HUES6 (cell line): ENCODE data around the gene SCAI.
A peak's percentile ranks its signal among the peaks of the same experiment; 100 is the strongest.
"Not testable (repeated sequence)": the region's sequence is repeated elsewhere in the genome, so short reads cannot be mapped to it uniquely, and the experiment has no call there.

Experiments used
- H3K27ac ChIP-seq: 2 replicates; pipeline ENCODE4 v1.7.0; 2013; ENCODE audit warnings: low read depth, mild to moderate bottlenecking, low read length, inconsistent platforms
- H3K27me3 ChIP-seq: 2 replicates; pipeline ENCODE4 v1.6.1; 2013; ENCODE audit warnings: low read length; ENCODE audit not compliant: control insufficient read depth, insufficient read depth
- H3K36me3 ChIP-seq: 2 replicates; pipeline ENCODE4 v1.6.1; 2013; ENCODE audit warnings: low read length; ENCODE audit not compliant: control insufficient read depth, insufficient read depth
- H3K4me1 ChIP-seq: 2 replicates; pipeline ENCODE4 v1.6.1; 2013; ENCODE audit warnings: low read length; ENCODE audit not compliant: control insufficient read depth, insufficient read depth
- H3K4me3 ChIP-seq: 2 replicates; pipeline ENCODE4 v1.5.1; 2013; ENCODE audit warnings: low read depth, low read length
- H3K9ac ChIP-seq: one replicate; pipeline ENCODE4 v1.6.1; 2013; ENCODE audit warnings: mild to moderate bottlenecking, low read length
- H3K9me3 ChIP-seq: 2 replicates; pipeline ENCODE4 v1.6.1; 2013; ENCODE audit warnings: low read depth, low read length; ENCODE audit not compliant: control insufficient read depth, insufficient read depth

The SCAI gene

GRCh38 chr9:124964604-124965003, 178.7 kb downstream of the SCAI start:
- H3K27ac ChIP-seq: no peak overlapping the region
- no peaks in the 10 kb centered on the region for H3K27me3 ChIP-seq
- peaks cover 9% of the 10 kb centered on the region; the same call in 1 of the 2 replicates for H3K36me3 ChIP-seq
- H3K9me3 ChIP-seq: no peaks in the 10 kb centered on the region
- H3K4me1 ChIP-seq: no peaks in the 10 kb centered on the region
- no peak overlapping the region for H3K4me3 ChIP-seq
- H3K9ac ChIP-seq: no peak overlapping the region

GRCh38 chr9:124964056-124964455, 179.3 kb downstream of the SCAI start:
- Histone ChIP-seq H3K4me1 (no peaks in the 10 kb centered on the region), H3K36me3 (peaks cover 8% of the 10 kb centered on the region; the same call in 1 of the 2 replicates), H3K27me3 (no peaks in the 10 kb centered on the region), H3K9ac (no peak overlapping the region), H3K9me3 (no peaks in the 10 kb centered on the region), H3K4me3 (no peak overlapping the region), H3K27ac (no peak overlapping the region)

GRCh38 chr9:124960409-124960752, 182.9 kb downstream of the SCAI start:
- no peak overlapping the region for H3K27ac ChIP-seq
- H3K4me3 ChIP-seq: no peak overlapping the region
- H3K9ac ChIP-seq: no peak overlapping the region
- no peaks in the 10 kb centered on the region for H3K9me3 ChIP-seq
- H3K4me1 ChIP-seq: no peaks in the 10 kb centered on the region
- H3K36me3 ChIP-seq: no peaks in the 10 kb centered on the region
- H3K27me3 ChIP-seq: no peaks in the 10 kb centered on the region

GRCh38 chr9:124959671-124960408, 183.5 kb downstream of the SCAI start:
- H3K27ac ChIP-seq: not testable (repeated sequence)

GRCh38 chr9:124954255-124954654, 189.1 kb downstream of the SCAI start:
- Histone ChIP-seq H3K4me3 (no peak overlapping the region), H3K9me3 (no peaks in the 10 kb centered on the region), H3K9ac (no peak overlapping the region)

More at GRCh38 chr9:124959671-124960408, 183.5 kb downstream of the SCAI start:
- not testable (repeated sequence) for H3K27me3 ChIP-seq, H3K9me3 ChIP-seq, H3K9ac ChIP-seq, H3K36me3 ChIP-seq, H3K4me1 ChIP-seq, H3K4me3 ChIP-seq

GRCh38 chr9:124950050-124950718, 193.1 kb downstream of the SCAI start:
- Histone ChIP-seq H3K9ac (no peak overlapping the region), H3K4me1 (no peaks in the 10 kb centered on the region), H3K36me3 (peaks cover 11% of the 10 kb centered on the region), H3K4me3 (no peak overlapping the region), H3K27ac (no peak overlapping the region), H3K9me3 (no peaks in the 10 kb centered on the region), H3K27me3 (no peaks in the 10 kb centered on the region)

More at GRCh38 chr9:124954255-124954654, 189.1 kb downstream of the SCAI start:
- no peaks in the 10 kb centered on the region for H3K4me1 ChIP-seq
- no peak overlapping the region for H3K27ac ChIP-seq
- peaks cover 11% of the 10 kb centered on the region for H3K36me3 ChIP-seq
- H3K27me3 ChIP-seq: no peaks in the 10 kb centered on the region

- Histone ChIP-seq H3K4me1 (no peaks in the 10 kb centered on the region), H3K36me3 (peaks cover 11% of the 10 kb centered on the region), H3K9me3 (no peaks in the 10 kb centered on the region), H3K9ac (no peak overlapping the region), H3K27ac (no peak overlapping the region), H3K27me3 (no peaks in the 10 kb centered on the region), H3K4me3 (no peak overlapping the region)
These were observed 193.9 kb downstream of the SCAI start for GRCh38 chr9:124949387-124949786.

- Histone ChIP-seq H3K27me3 (no peaks in the 10 kb centered on the region), H3K9ac (no peak overlapping the region), H3K4me1 (no peaks in the 10 kb centered on the region), H3K36me3 (peaks cover 11% of the 10 kb centered on the region), H3K4me3 (no peak overlapping the region), H3K27ac (no peak overlapping the region), H3K9me3 (no peaks in the 10 kb centered on the region)
These were observed 195.5 kb downstream of the SCAI start for GRCh38 chr9:124947727-124948391.

GRCh38 chr9:124946167-124946566, 197.2 kb downstream of the SCAI start:
- H3K9ac ChIP-seq: no peak overlapping the region
- no peaks in the 10 kb centered on the region for H3K9me3 ChIP-seq
- peaks cover 3% of the 10 kb centered on the region; the same call in 1 of the 2 replicates for H3K4me1 ChIP-seq
- no peaks in the 10 kb centered on the region for H3K27me3 ChIP-seq
- no peaks in the 10 kb centered on the region for H3K36me3 ChIP-seq
- no peak overlapping the region for H3K27ac ChIP-seq
- no peak overlapping the region for H3K4me3 ChIP-seq

- Histone ChIP-seq H3K9ac (peak overlapping the region; percentile 89), H3K9me3 (no peaks in the 10 kb centered on the region), H3K4me3 (peak overlapping the region; percentile 100), H3K27ac (peak overlapping the region; percentile 58; the same call in 1 of the 2 replicates), H3K27me3 (no peaks in the 10 kb centered on the region), H3K4me1 (peaks cover 9% of the 10 kb centered on the region), H3K36me3 (no peaks in the 10 kb centered on the region)
These were observed 201.4 kb downstream of the SCAI start for GRCh38 chr9:124941679-124942561.
